Stimulated activated effector memory CD8-positive, alpha-beta T cell treated with anti-CD3 and anti-CD28 coated beads, Interleukin-12 subunit alpha, Interleukin-12 subunit beta, amount 100 ng/mL, for 72 hours (primary cell): Measurements from ENCODE around the gene CSNK1G2.
"Not testable (repeated sequence)": the region's sequence is repeated elsewhere in the genome, so short reads cannot be mapped to it uniquely, and the experiment has no call there.

Experiments used
- ATAC-seq: fragments of 150-1000 bp; cut with Tn5 transposase; 2 replicates; pipeline ENCODE4 v1.10.0; 2021
- DNase-seq, 2 donors: peaks; one replicate each; pipeline ENCODE4 v3.0.0; 2021 to 2022; ENCODE audit warnings: low spot score in 2 of 2
- H3K27ac Mint-ChIP-seq: one replicate; pipeline ENCODE4 v1.8.0; 2022; ENCODE audit warnings: mild to moderate bottlenecking, mixed read lengths
- H3K36me3 Mint-ChIP-seq: one replicate; pipeline ENCODE4 v1.8.0; 2022; ENCODE audit warnings: mild to moderate bottlenecking, mixed read lengths
- H3K4me1 Mint-ChIP-seq: one replicate; pipeline ENCODE4 v1.8.0; 2022; ENCODE audit warnings: mixed read lengths
- H3K4me3 Mint-ChIP-seq: one replicate; pipeline ENCODE4 v1.8.0; 2022; ENCODE audit warnings: mild to moderate bottlenecking, mixed read lengths
- H3K9me3 Mint-ChIP-seq: one replicate; pipeline ENCODE4 v1.8.0; 2022; ENCODE audit warnings: mixed read lengths

CSNK1G2 gene

DNA sequence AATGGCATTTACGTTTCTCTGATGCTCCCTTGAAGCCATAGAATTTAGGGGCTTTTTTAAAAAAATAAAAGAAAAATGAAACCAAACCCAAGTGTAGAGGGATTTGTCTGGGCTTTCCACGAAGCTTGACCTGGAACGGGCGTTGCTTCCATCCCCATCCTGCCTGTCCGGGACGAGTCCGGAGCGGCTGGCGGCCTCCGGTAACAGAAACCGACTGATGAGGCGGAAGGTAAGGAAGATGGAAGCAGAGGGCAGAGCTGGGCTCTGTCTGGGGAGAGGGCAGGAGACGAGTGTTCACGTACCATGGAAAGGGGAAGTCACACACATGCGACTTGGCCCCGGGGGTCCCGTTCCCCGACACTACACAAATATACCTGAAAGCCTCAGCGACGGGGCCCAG, 40.3 kb downstream of the CSNK1G2 start:
- Mint-ChIP-seq H3K4me3 (no peak overlapping the region), H3K9me3 (no peaks in the 10 kb centered on the region), H3K4me1 (peaks cover 5% of the 10 kb centered on the region)

GRCh38 chr19:1984357-1984756, 43.4 kb downstream of the CSNK1G2 start:
- Mint-ChIP-seq H3K27ac (no peak overlapping the region), H3K36me3 (peaks cover 95% of the 10 kb centered on the region), H3K4me1 (peaks cover 5% of the 10 kb centered on the region), H3K4me3 (no peak overlapping the region), H3K9me3 (no peaks in the 10 kb centered on the region)
- DNase-seq: no peak
- ATAC-seq: no peak

More for the DNA sequence above, 40.3 kb downstream of the CSNK1G2 start:
- no peak for ATAC-seq
- H3K27ac Mint-ChIP-seq: no peak overlapping the region
- no peak for DNase-seq
- peaks cover 84% of the 10 kb centered on the region for H3K36me3 Mint-ChIP-seq

DNA sequence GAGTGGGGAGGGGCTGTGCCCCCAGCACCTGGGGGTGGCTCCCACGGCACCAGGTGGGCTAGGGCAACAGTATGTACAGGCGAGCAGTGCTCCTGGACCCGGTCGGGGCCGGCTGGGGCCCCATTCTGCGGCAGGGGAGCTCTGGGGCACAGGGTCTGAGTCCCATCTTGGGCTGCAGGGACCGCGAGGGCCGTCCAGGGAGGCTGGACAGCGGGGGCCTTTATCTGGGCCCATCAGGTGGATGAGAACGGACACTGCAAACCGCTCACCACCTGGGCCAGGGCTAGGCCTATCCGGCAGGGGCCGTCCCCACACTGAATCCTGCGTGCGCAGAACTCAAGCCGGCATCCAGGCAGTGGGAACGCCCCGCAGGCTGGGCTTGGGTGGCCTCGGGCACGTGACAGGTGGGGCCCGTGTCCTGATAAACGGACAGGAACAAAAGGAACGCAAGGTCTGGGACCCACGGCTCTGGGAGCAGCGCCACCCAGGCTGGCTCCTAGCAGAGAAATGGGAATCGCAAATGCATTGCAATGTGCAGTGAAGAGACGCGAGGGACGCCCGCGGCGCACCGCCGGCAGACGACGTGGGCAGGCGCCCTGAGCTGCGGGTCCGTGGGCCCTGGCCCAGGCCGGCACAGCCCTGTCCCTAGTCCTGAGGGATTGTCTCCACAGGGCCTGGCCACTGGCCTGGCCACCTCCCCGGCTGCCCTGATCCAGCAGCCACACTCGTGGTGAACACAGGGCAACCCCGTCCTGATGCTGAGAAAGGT, 44.8 kb downstream of the CSNK1G2 start:
- Mint-ChIP-seq H3K4me1 (peaks cover 5% of the 10 kb centered on the region), H3K36me3 (peaks cover 88% of the 10 kb centered on the region), H3K9me3 (no peaks in the 10 kb centered on the region), H3K4me3 (no peak overlapping the region), H3K27ac (no peak overlapping the region)
- peak; percentile 19 for ATAC-seq
- DNase-seq: no peak

DNA sequence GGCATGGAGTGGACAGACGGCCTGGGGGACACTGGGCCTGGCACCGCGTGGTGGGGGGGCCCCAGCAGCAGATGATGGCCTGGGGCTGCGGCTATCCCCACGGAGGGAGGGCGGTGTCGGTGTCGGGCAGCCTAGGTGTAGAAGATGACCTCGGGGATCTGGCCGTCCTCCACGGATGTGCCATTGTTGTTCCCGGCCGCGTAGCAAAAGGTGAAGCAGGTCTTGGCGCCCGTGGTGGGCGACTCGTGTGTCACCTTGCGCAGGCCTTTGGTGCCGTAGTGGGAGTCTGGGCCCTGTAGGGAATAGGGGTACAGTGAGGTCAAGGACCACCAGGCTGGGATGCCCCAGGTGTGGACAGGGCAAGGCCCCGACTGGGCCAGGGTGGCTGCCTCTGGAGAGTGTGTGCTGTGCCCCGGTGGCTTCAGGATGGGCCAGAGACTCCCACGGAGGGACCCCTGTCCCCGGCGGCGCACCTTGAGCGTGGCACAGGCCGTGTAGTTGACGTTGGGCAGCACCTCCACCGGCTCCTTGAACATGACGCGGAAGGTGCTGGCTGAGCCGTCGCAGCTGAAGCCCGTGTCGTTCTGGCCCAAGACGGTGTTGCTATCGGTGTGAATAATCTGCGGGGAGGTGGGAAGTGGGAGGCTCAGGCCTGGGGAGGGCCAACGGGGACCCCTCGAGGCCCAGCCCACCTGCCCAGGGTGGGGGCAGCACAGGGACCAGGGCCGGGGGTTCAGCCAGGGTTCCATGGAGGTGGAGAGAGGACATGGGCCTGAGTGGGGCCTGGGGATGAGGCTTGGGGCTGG, 45.6 kb downstream of the CSNK1G2 start:
- Mint-ChIP-seq H3K4me3 (no peak overlapping the region), H3K27ac (no peak overlapping the region), H3K4me1 (peaks cover 5% of the 10 kb centered on the region), H3K9me3 (no peaks in the 10 kb centered on the region), H3K36me3 (peaks cover 81% of the 10 kb centered on the region)
- DNase-seq (no peak), ATAC-seq (peak; percentile 31)

DNA sequence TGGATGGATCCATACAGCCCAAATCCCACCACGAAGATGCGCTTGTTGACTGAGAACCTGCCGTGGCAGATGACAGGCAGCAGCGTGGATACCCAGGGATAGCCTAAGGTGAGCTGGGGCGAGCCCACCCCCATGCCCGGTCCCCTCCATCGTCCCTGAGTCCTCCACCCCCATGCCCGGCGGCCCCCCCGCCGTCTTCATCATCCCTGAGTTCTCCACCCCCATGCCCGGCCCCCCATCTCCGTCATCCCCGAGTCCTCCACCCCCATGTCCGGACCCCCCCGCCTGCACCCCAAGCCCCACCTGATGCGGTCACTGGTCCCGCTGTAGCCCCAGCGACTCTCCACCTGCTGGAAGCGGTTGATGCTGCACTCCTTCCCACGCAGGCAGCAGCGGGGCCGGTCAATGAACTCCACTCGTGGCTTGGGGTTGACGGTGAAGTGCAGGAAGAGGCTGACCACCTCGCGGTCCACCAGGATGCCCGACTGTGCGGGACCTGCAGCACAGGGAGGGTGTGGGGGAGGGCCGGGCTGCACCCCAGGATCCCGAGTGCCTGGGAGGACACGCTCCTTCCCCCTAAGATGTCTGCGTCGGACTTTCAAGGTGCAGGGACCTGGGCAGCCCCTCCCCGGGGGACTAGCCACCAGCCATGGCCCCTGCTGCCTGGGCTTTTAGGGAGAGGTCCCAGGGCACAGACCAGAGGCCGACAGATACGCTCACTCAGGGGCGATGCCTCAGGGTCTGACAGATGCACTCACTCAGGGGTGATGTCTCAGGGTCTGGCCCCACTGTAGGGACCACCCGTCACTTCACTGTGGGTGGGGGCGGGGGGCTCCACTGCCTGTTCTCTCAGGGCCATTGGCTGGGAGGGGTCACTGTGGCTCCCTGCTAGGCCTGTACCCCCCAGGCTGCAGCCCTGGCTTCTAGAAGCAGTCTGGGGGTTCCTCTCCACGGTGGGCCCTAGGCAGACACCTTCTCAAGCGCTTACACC, 46.5 kb downstream of the CSNK1G2 start:
- Mint-ChIP-seq H3K27ac (no peak overlapping the region), H3K9me3 (no peaks in the 10 kb centered on the region), H3K4me3 (no peak overlapping the region), H3K4me1 (peaks cover 5% of the 10 kb centered on the region), H3K36me3 (peaks cover 81% of the 10 kb centered on the region)
- peak; percentile 9 for ATAC-seq
- DNase-seq: no peak

GRCh38 chr19:1988464-1988863, 47.5 kb downstream of the CSNK1G2 start:
- H3K9me3 Mint-ChIP-seq, H3K4me3 Mint-ChIP-seq, H3K27ac Mint-ChIP-seq, H3K4me1 Mint-ChIP-seq, DNase-seq, ATAC-seq: not testable (repeated sequence)
- H3K36me3 Mint-ChIP-seq: peaks cover 74% of the 10 kb centered on the region

DNA sequence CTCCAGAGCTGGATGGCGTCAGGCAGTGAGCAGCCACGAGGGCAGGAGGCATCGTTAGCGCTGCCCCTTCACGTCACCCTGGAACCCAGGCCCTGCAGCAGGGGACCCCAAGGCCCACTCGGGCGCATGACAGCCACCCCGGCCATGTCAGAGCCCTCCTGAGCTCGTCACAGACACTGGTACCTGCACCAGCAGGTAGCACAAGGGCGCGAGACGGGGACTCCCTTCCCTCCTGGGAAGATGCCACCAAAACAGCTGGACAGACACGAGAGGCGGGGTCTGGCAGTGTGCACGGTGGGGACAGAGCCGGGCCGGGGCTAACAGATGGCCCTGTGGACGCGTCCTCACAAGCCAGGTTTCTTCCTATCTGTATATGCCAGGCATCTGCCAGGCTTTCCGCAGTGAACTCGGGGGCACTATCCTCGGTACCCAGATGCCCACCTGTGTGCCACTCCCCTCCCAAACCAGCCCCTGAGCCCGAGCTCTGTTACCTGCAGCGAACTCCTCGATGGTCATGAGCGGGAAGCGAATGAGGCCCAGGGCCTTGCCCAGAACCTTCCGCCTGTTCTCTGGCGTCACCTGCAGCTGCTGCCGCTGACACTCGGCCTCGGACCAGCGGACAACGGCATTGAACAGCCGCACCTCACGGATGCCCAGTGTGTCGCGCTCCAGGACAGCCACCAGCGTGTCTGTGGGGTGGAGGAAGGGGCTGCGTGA, 48.7 kb downstream of the CSNK1G2 start:
- Mint-ChIP-seq H3K27ac (no peak overlapping the region), H3K4me1 (no peaks in the 10 kb centered on the region), H3K9me3 (no peaks in the 10 kb centered on the region), H3K4me3 (no peak overlapping the region), H3K36me3 (peaks cover 74% of the 10 kb centered on the region)
- no peak for DNase-seq
- ATAC-seq: no peak

DNA sequence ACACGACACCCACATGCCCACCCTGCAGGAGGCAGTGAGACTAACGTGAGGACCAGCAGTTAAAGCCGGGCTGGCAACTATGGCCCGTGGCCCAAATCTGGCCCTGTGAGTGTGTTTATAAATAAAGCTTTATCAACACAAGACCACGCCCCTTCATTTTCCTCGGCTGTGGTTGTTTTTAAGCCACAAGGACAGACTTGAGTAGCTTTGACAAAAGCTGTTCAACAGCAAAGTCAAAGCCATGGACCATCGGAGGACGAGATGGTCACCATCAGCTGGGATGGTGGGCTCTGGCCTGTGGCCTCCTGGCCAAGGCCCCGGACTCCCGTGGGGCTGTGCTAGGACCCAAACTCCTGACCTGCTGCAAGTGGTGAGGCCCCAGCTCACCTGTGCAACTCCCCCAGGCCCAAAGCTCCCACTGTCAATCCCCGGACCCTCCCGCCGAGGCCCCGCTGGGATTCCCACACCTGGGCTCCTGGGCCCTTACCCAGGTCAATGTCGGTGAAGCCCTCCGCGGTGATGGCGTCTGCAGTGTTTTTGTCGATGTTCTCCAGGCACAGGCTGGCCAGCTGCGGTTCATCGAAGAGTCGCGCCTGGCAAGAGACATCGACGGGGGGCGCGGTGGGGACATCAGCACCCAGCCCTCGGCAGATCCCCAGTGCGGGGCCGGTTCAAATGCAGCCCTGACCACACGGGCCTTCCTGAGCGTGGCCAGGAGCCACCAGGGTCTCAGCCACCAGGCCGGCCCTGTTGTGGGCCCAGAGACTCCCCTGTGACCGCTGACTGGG, 49.5 kb downstream of the CSNK1G2 start:
- ATAC-seq: no peak
- Mint-ChIP-seq H3K9me3 (no peaks in the 10 kb centered on the region), H3K4me3 (no peak overlapping the region), H3K4me1 (no peaks in the 10 kb centered on the region), H3K27ac (no peak overlapping the region), H3K36me3 (peaks cover 72% of the 10 kb centered on the region)
- DNase-seq: no peak

DNA sequence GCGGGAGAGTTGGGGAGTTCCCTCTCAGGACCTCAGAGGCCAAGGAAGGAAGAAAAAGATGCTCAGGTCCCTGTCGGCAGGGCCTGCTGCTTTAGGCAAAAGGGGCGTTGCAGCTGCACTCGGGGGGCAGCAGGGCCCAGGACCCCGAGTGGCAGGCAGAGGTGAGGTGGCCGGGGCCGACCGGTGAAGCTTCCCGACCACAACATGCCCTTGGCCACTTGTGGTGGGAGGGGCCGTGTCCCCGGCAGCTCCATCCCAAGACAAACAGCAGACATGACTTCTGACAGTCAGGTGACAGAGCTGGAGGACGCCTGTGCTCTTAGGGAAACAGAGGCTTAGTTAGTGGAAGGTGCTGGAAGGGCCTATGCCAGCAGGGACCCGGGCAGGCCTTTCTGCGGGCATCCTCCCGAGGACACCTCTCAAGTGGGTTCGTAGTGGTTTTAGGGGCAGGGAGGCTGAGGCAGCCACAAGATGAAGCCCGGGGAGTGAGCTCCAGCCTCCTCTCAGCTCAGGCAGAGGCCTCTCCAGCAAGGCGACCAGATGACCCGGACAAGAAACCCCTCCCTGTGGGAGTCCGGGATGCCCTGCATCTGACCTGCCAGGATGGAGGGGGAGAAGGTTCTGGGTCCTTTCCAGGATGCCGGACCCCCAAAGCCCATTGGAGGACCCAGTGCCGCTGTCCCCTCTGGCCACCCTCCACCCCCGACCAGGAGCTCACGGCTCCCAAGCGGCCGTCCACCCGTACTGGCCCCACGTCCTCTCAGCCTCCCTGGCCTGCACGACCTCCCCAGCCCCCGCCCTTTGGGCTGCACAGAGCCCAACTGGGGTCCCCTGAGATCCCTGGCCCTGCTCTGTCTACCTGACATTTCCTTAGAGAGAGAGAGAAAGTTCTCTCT, 50.3 kb downstream of the CSNK1G2 start:
- no peaks in the 10 kb centered on the region for H3K4me1 Mint-ChIP-seq
- no peak overlapping the region for H3K4me3 Mint-ChIP-seq
- no peak for DNase-seq
- ATAC-seq: no peak
- H3K36me3 Mint-ChIP-seq: peaks cover 72% of the 10 kb centered on the region
- H3K9me3 Mint-ChIP-seq: no peaks in the 10 kb centered on the region
- H3K27ac Mint-ChIP-seq: no peak overlapping the region

GRCh38 chr19:1992759-1993260, 51.8 kb downstream of the CSNK1G2 start:
- Mint-ChIP-seq H3K9me3 (no peaks in the 10 kb centered on the region), H3K36me3 (peaks cover 74% of the 10 kb centered on the region), H3K4me3 (no peak overlapping the region), H3K27ac (no peak overlapping the region), H3K4me1 (peaks cover 4% of the 10 kb centered on the region)
- DNase-seq (no peak), ATAC-seq (no peak)

GRCh38 chr19:1997353-1998233, 56.6 kb downstream of the CSNK1G2 start:
- H3K27ac Mint-ChIP-seq: no peak overlapping the region
- H3K4me1 Mint-ChIP-seq: peaks cover 14% of the 10 kb centered on the region
- peaks cover 52% of the 10 kb centered on the region for H3K36me3 Mint-ChIP-seq
- no peaks in the 10 kb centered on the region for H3K9me3 Mint-ChIP-seq
- ATAC-seq: peak; percentile 34
- H3K4me3 Mint-ChIP-seq: no peak overlapping the region
- no peak for DNase-seq
